Stimulated activated CD8-positive, alpha-beta memory T cell treated with anti-CD3 and anti-CD28 coated beads, Interleukin-15, amount 100 ng/mL, for 48 hours (primary cell): ENCODE results near the gene XRRA1.

Source experiments
- DNase-seq, 2 donors: peaks; one replicate each; pipeline ENCODE4 v3.0.0-alpha.2; 2020; ENCODE audit warnings: low read depth in 2 of 2

Gene XRRA1

GRCh38 chr11:74950374-74950969 is 1.6 kb upstream of the XRRA1 start:
- no peak for DNase-seq

GRCh38 chr11:74949753-74950137 is 854 bp upstream of the XRRA1 start:
- DNase-seq, result no peak

- DNase-seq, result no peak
Measured at GRCh38 chr11:74948546-74948897, 369 bp downstream of the XRRA1 start.

GRCh38 chr11:74942073-74942759 is 6.7 kb downstream of the XRRA1 start:
- no peak for DNase-seq

GRCh38 chr11:74941492-74941891 is 7.4 kb downstream of the XRRA1 start:
- no peak for DNase-seq

GRCh38 chr11:74937696-74938475 is 11.0 kb downstream of the XRRA1 start:
- DNase-seq, result no peak

GRCh38 chr11:74936976-74937375 is 11.9 kb downstream of the XRRA1 start:
- DNase-seq, result no peak

GRCh38 chr11:74936087-74936486 is 12.8 kb downstream of the XRRA1 start:
- DNase-seq, result no peak

GRCh38 chr11:74935285-74935684 is 13.6 kb downstream of the XRRA1 start:
- DNase-seq, result no peak

- no peak for DNase-seq
Measured at GRCh38 chr11:74933765-74934164, 15.1 kb downstream of the XRRA1 start.

- DNase-seq, result no peak
Measured at GRCh38 chr11:74932797-74933196, 16.1 kb downstream of the XRRA1 start.

GRCh38 chr11:74932169-74932568 is 16.7 kb downstream of the XRRA1 start:
- DNase-seq, result no peak

GRCh38 chr11:74929431-74930363 is 19.2 kb downstream of the XRRA1 start:
- DNase-seq, result peak in 1 of 2 donors; percentile 40

GRCh38 chr11:74927496-74927895 is 21.4 kb downstream of the XRRA1 start:
- no peak for DNase-seq

- peak; percentile 36 to 59 for DNase-seq
Measured at GRCh38 chr11:74926304-74927030, 22.4 kb downstream of the XRRA1 start.

GRCh38 chr11:74925281-74925680 is 23.6 kb downstream of the XRRA1 start:
- DNase-seq, result no peak

- DNase-seq, result no peak
Measured at GRCh38 chr11:74923125-74923524, 25.8 kb downstream of the XRRA1 start.

- DNase-seq, result no peak
Measured at GRCh38 chr11:74909812-74910211, 39.1 kb downstream of the XRRA1 start.

- no peak for DNase-seq
Measured at GRCh38 chr11:74909385-74909784, 39.5 kb downstream of the XRRA1 start.

- no peak for DNase-seq
Measured at GRCh38 chr11:74905326-74905725, 43.6 kb downstream of the XRRA1 start.

GRCh38 chr11:74902342-74902741 is 46.5 kb downstream of the XRRA1 start:
- no peak for DNase-seq
